Naive thymus-derived CD8-positive, alpha-beta T cell (primary cell): Measurements from ENCODE around the gene GCNA. TPM values are rescaled to one million over a fixed set of nuclear protein-coding genes. Genes with fewer than 3 reads are reported as not detected.
A peak's percentile ranks its signal among the peaks of the same experiment; 100 is the strongest.

Experiments used
- ATAC-seq, 2 donors: fragments of 150-1000 bp; cut with Tn5 transposase in 1 of 2; sonication (Bioruptor Pico), chemical (Tn5 transposase) in 1 of 2; 1 replicate in 1 of 2; 2 replicates in 1 of 2; pipeline ENCODE4 v1.10.0; 2021; ENCODE audit warnings: mild to moderate bottlenecking in 2 of 2, moderate library complexity in 2 of 2
- POLR2A ChIA-PET: fragments of 350-600 bp; sonication (Branson Sonifier 250); formaldehyde crosslinking; loops from one replicate; lab custom pipeline; 2021; ENCODE audit warnings: antibody characterized with exemption; lab: Charles Lee
- DNase-seq, 10 donors: peaks; one replicate each; pipeline versions ENCODE4 v3.0.0 to v3.0.0-alpha.2; 2020 to 2022
- H3K27ac Mint-ChIP-seq, 10 donors: one replicate each; pipeline ENCODE4 v1.8.0; 2020 to 2022; ENCODE audit warnings: mild to moderate bottlenecking in 10 of 10, mixed read lengths in 10 of 10, moderate library complexity in 4 of 10, inconsistent platforms in 1 of 10
- H3K27me3 Mint-ChIP-seq, 5 donors: one replicate each; pipeline ENCODE4 v1.8.0; 2021 to 2022; ENCODE audit warnings: mixed read lengths in 5 of 5
- H3K36me3 Mint-ChIP-seq, 3 donors: one replicate each; pipeline ENCODE4 v1.8.0; 2020 to 2022; ENCODE audit warnings: mixed read lengths in 3 of 3, mild to moderate bottlenecking in 2 of 3, inconsistent platforms in 1 of 3
- H3K4me1 Mint-ChIP-seq, 4 donors: one replicate each; pipeline ENCODE4 v1.8.0; 2021 to 2022; ENCODE audit warnings: mixed read lengths in 4 of 4
- H3K4me3 Mint-ChIP-seq, 10 donors: one replicate each; pipeline ENCODE4 v1.8.0; 2020 to 2022; ENCODE audit warnings: mild to moderate bottlenecking in 10 of 10, mixed read lengths in 10 of 10, moderate library complexity in 6 of 10, inconsistent platforms in 1 of 10
- H3K9me3 Mint-ChIP-seq, 9 donors: one replicate each; pipeline ENCODE4 v1.8.0; 2020 to 2022; ENCODE audit warnings: mixed read lengths in 9 of 9, mild to moderate bottlenecking in 3 of 9, inconsistent platforms in 1 of 9, moderate library complexity in 1 of 9
- polyA plus RNA-seq, 3 donors: library from polyadenylated mRNA; unstranded; fragments of 300-500 nt; fragmentation: Illumina TruSeq; gene quantifications; one replicate each; pipeline ENCODE4 v1.2.3, GENCODE V29; 2021
- total RNA-seq, 8 experiments: library from RNA in 2 of 8; stranded (reverse) in 2 of 8; gene quantifications; one replicate each; pipeline ENCODE4 v1.2.3 and lab custom pipeline; 2021 to 2026

The GCNA gene
- total and polyA plus RNA-seq, 5 experiments from 2014 or later = 0.34 to 12.1 (median 1.3) TPM

GRCh38 chrX:71617742-71618141, 39.5 kb downstream of the GCNA start:
- H3K4me1 Mint-ChIP-seq = peaks cover 22 to 69% (median 68%) of the 10 kb centered on the region in 4 donors
- ATAC-seq = no peak
- H3K27ac Mint-ChIP-seq = peak overlapping the region; percentile 80 to 96 (median 92)
- H3K9me3 Mint-ChIP-seq = no peaks in the 10 kb centered on the region
- no peak for DNase-seq
- peak overlapping the region; percentile 83 to 95 (median 86) for H3K4me3 Mint-ChIP-seq
- no peaks in the 10 kb centered on the region for H3K27me3 Mint-ChIP-seq
- peaks cover 3 to 30% (median 10%) of the 10 kb centered on the region in 3 donors for H3K36me3 Mint-ChIP-seq
- POLR2A ChIA-PET = interaction anchor here (1.2 to 5.0 kb wide), 9 partner anchors 8 to 104 kb away, joined by 3 to 33 read pairs (median 4); partner anchors contain the start of gene OGT

GRCh38 chrX:71618303-71618721, 40.1 kb downstream of the GCNA start, which contains the start of gene CXCR3:
TSS of gene CXCR3 (minus strand) at chrX:71618511. CDS start at chrX:71618449, 62 bp downstream.
- Mint-ChIP-seq H3K4me3 (peak within 1 kb of the TSS; percentile 83 to 95 (median 86)), H3K4me1 (peaks cover 26 to 75% (median 74%) of the 10 kb centered on the region in 4 donors), H3K36me3 (peaks cover 3 to 25% (median 10%) of the 10 kb centered on the region in 3 donors), H3K27me3 (no peaks in the 10 kb centered on the region), H3K27ac (peak within 1 kb of the TSS; percentile 80 to 96 (median 93)), H3K9me3 (no peaks in the 10 kb centered on the region)
- peak; percentile 48 to 57 for ATAC-seq
- POLR2A ChIA-PET = interaction anchor here (1.2 to 5.0 kb wide), 8 partner anchors 7 to 105 kb away, joined by 3 to 33 read pairs (median 4); partner anchors contain the start of gene OGT
- DNase-seq = peak in 7 of 10 donors; percentile 20 to 68 (median 42)

GRCh38 chrX:71618787-71619186, 40.5 kb downstream of the GCNA start:
- ATAC-seq (no peak), DNase-seq (no peak)
- Mint-ChIP-seq H3K27ac (peak overlapping the region; percentile 80 to 96 (median 93)), H3K9me3 (no peaks in the 10 kb centered on the region), H3K27me3 (no peaks in the 10 kb centered on the region), H3K4me1 (peaks cover 28 to 80% (median 77%) of the 10 kb centered on the region in 4 donors), H3K4me3 (peak overlapping the region; percentile 83 to 95 (median 86)), H3K36me3 (peaks cover 3 to 20% (median 10%) of the 10 kb centered on the region in 3 donors)
- POLR2A ChIA-PET = interaction anchor here (1.2 to 5.0 kb wide), 6 partner anchors 8 to 105 kb away, joined by 4 to 33 read pairs (median 5); partner anchors contain the start of gene OGT

- peaks cover 3 to 17% (median 10%) of the 10 kb centered on the region in 3 donors for H3K36me3 Mint-ChIP-seq
- ATAC-seq = peak; percentile 22 to 67
- peak in 6 of 10 donors; percentile 37 to 68 (median 44) for DNase-seq
- H3K4me1 Mint-ChIP-seq = peaks cover 28 to 84% (median 80%) of the 10 kb centered on the region in 4 donors
- H3K27ac Mint-ChIP-seq = peak overlapping the region; percentile 80 to 96 (median 93)
- POLR2A ChIA-PET = interaction anchor here (1.4 to 5.0 kb wide), 4 partner anchors 12 to 86 kb away, joined by 4 to 32 read pairs (median 12); partner anchors contain the start of gene OGT
- H3K27me3 Mint-ChIP-seq = no peaks in the 10 kb centered on the region
- H3K9me3 Mint-ChIP-seq = no peaks in the 10 kb centered on the region
- H3K4me3 Mint-ChIP-seq = peak overlapping the region; percentile 83 to 95 (median 86)
These were observed 41.0 kb downstream of the GCNA start for GRCh38 chrX:71619193-71619592.

DNA sequence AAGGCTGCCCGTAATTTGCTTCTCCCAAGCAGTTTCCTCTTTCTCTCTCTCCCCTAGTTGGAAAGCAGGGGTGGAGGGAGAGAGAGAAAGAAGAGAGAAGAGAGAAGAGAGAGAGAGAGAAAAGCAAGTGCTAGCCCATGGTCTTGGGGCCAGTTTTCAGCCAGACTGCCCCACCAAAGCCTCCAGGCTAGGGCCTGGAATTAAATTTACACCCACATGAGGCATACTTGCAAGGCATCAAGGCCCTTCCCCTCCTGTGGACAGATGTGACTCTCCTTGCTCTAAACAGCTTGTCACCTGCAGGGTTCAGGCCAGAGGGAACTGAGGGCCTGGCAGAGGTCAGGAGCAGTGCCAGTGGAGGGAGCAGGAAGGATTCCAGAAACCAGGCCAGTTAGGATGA, 41.7 kb downstream of the GCNA start:
- Mint-ChIP-seq H3K9me3 (no peaks in the 10 kb centered on the region), H3K4me3 (peak overlapping the region in 3 of 10 donors; percentile 31 to 86 (median 43)), H3K4me1 (peaks cover 28 to 81% (median 79%) of the 10 kb centered on the region in 4 donors), H3K27me3 (no peaks in the 10 kb centered on the region), H3K36me3 (peaks cover 2 to 12% (median 8%) of the 10 kb centered on the region in 3 donors), H3K27ac (peak overlapping the region; percentile 60 to 96 (median 94))
- ATAC-seq (no peak), DNase-seq (no peak)
- POLR2A ChIA-PET = interaction anchor here (4.1 to 5.0 kb wide), 2 partner anchors 13 to 87 kb away, joined by 17 to 32 read pairs; partner anchors contain the start of gene OGT

DNA sequence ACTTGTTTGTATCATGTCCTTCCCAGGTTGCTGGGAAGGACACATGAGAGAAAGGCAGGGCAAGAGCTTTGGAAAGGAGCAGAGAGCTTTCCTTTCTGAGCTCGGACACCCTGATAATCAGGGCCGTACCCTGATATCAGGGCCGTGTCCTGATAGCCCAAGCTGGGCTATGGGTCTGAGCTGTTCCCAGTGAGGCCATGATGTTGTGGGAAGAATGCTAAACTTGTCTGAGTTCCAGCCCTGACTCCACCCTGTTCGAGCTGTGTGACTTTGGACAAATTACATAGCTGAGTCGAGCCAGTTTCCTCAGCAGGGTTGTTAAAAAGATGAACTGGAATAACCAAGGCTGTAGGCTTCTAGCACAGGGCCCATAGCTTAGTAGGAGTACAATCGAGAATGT, 43.4 kb downstream of the GCNA start:
- Mint-ChIP-seq H3K9me3 (no peaks in the 10 kb centered on the region), H3K27me3 (no peaks in the 10 kb centered on the region), H3K4me1 (peaks cover 18 to 73% (median 66%) of the 10 kb centered on the region in 4 donors), H3K4me3 (peak overlapping the region in 6 of 10 donors; percentile 14 to 86 (median 46)), H3K27ac (peak overlapping the region; percentile 10 to 95 (median 90)), H3K36me3 (peaks cover 0 to 4% (median 0%) of the 10 kb centered on the region in 3 donors)
- POLR2A ChIA-PET = interaction anchor here (4.1 kb wide), 1 partner anchor 15 kb away, joined by 17 read pairs; no protein-coding TSS in a partner anchor
- ATAC-seq = no peak
- no peak for DNase-seq

GRCh38 chrX:71622032-71622575, 43.9 kb downstream of the GCNA start:
- peaks cover 18 to 68% (median 61%) of the 10 kb centered on the region in 4 donors for H3K4me1 Mint-ChIP-seq
- ATAC-seq = peak in 1 of 2 donors; percentile 6
- POLR2A ChIA-PET = interaction anchor here (1.0 to 4.1 kb wide), 2 partner anchors 15 to 89 kb away, joined by 3 to 17 read pairs; partner anchors contain the start of gene OGT
- H3K36me3 Mint-ChIP-seq = no peaks in the 10 kb centered on the region
- peak overlapping the region in 6 of 10 donors; percentile 15 to 86 (median 70) for H3K4me3 Mint-ChIP-seq
- H3K27me3 Mint-ChIP-seq = no peaks in the 10 kb centered on the region
- H3K9me3 Mint-ChIP-seq = no peaks in the 10 kb centered on the region
- DNase-seq = no peak
- H3K27ac Mint-ChIP-seq = peak overlapping the region; percentile 87 to 95 (median 91)

DNA sequence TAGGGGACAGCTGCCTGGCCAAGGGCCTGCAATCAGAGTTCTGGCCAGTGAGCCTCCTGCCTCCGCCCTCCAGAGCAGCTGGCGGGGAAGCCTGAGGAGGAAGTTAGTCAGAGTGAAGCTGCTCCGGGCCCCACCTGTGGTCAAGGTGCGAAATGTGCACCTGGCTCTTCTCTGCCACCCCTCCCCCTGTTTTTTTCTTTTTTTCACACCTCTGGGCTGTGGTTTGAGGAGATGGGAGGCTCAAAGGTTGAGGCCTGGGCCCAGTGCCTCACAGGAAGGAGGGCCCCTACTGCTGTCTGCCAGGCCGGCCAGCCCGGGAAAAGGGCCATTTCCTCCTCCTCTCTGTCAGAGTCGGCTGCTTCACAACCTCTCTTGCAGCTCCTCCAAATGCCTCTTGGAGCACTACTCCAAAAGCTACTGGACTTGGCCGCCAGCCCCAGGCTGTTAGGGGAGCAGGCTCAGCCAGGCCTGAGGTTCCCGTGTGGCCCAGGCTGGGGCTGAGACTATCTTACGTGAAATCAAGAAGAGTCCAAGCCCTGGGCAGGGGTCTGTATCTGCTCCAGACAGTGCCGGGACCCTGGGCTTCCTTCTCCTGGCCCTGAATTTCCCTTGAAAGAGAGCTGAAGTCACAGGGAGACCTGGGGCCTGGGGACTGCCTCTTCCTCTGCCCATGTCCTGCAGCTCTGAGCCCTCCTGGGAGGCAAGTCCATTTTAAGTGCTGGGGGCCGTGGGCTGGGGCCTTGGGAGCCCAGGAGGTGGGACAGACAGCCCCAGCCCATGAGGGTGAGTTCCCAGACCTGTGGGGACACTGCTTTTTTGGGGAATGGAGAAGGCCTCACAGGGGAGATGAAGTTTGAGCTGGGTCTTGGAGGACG, 44.6 kb downstream of the GCNA start:
- DNase-seq (peak in 9 of 10 donors; percentile 17 to 75 (median 53)), ATAC-seq (peak; percentile 51 to 59)
- Mint-ChIP-seq H3K27ac (peak overlapping the region; percentile 87 to 95 (median 91)), H3K4me3 (peak overlapping the region; percentile 20 to 86 (median 64)), H3K27me3 (no peaks in the 10 kb centered on the region), H3K4me1 (peaks cover 18 to 61% (median 57%) of the 10 kb centered on the region in 4 donors), H3K9me3 (no peaks in the 10 kb centered on the region), H3K36me3 (no peaks in the 10 kb centered on the region)
- POLR2A ChIA-PET = interaction anchor here (0.8 to 4.1 kb wide), 4 partner anchors 11 to 548 kb away, joined by 3 to 17 read pairs (median 4); partner anchors contain the start of gene OGT

DNA sequence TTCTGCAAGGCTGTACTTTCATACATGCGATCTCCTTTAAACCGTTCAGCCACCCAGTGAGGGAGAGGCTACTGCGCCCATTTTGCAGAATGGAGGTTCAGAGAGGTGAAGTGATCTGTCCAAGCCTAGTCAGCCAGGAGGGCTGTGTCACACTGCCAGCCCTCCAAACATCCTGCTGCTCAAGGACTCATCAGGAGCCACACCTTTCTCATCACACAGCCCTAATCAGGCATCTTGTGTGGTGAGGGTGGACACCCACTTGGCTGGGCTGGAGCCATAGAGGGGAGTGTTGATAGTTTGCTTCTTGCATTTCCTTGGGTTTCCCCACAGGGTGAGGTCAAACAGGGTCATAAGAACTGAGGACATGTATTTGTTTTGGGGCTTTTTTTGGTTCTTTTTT, 45.5 kb downstream of the GCNA start:
- POLR2A ChIA-PET = interaction anchor here (1.0 kb wide), 1 partner anchor 10 kb away, joined by 4 read pairs; no protein-coding TSS in a partner anchor
- Mint-ChIP-seq H3K36me3 (no peaks in the 10 kb centered on the region), H3K4me3 (peak overlapping the region in 8 of 10 donors; percentile 10 to 76 (median 66)), H3K27me3 (no peaks in the 10 kb centered on the region), H3K27ac (peak overlapping the region; percentile 47 to 95 (median 88)), H3K9me3 (no peaks in the 10 kb centered on the region), H3K4me1 (peaks cover 18 to 56% (median 50%) of the 10 kb centered on the region in 4 donors)
- DNase-seq = no peak
- no peak for ATAC-seq

GRCh38 chrX:71625471-71625870, 47.2 kb downstream of the GCNA start:
- H3K4me1 Mint-ChIP-seq = peaks cover 14 to 51% (median 41%) of the 10 kb centered on the region in 4 donors
- DNase-seq (no peak), ATAC-seq (no peak)
- POLR2A ChIA-PET = interaction anchor here (0.7 to 1.5 kb wide), 2 partner anchors 8 to 14 kb away, joined by 3 to 4 read pairs; no protein-coding TSS in a partner anchor
- no peaks in the 10 kb centered on the region for H3K9me3 Mint-ChIP-seq
- H3K4me3 Mint-ChIP-seq = no peak overlapping the region
- no peaks in the 10 kb centered on the region for H3K27me3 Mint-ChIP-seq
- no peaks in the 10 kb centered on the region for H3K36me3 Mint-ChIP-seq
- no peak overlapping the region for H3K27ac Mint-ChIP-seq

DNA sequence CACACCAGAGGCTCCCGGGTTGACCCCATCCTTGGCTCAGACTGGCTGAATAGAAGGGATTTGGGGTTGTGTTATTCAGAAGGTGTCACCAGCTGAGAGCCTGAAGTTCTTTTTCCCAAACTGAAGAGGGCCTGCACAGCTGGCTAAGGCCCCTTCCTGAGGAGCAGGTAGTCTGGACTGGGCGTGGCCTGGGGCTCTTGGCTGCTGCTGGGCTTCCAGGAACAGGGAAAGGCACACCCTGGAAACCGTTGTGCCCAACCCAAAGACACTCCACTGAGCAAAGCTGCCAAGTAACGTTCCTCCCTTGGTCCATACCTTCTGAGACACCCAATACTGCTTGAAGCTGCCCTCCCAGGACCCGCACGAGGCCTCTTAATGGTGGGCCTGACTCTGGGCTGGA, 48.3 kb downstream of the GCNA start:
- DNase-seq (no peak), ATAC-seq (no peak)
- H3K4me1 Mint-ChIP-seq = peaks cover 12 to 43% (median 36%) of the 10 kb centered on the region in 4 donors
- no peaks in the 10 kb centered on the region for H3K36me3 Mint-ChIP-seq
- H3K4me3 Mint-ChIP-seq = no peak overlapping the region
- peak overlapping the region in 2 of 10 donors; percentile 7 to 22 for H3K27ac Mint-ChIP-seq
- POLR2A ChIA-PET = interaction anchor here (1.0 kb wide), 1 partner anchor 8 kb away, joined by 4 read pairs; the partner anchor contains the start of gene CXCR3
- H3K9me3 Mint-ChIP-seq = no peaks in the 10 kb centered on the region
- H3K27me3 Mint-ChIP-seq = no peaks in the 10 kb centered on the region
